Activated T-helper 1 cell treated with Interleukin-2 at 50 U/mL for 16 hours (primary cell): ENCODE results near the gene LHX6.

ENCODE experiments used
- DNase-seq: peaks from one replicate; pipeline ENCODE4 v3.0.0-alpha.2; 2020; ENCODE audit warnings: low read depth

The LHX6 gene

GRCh38 chr9:122215663-122216062 lies 13.1 kb downstream of the LHX6 start:
- no peak for DNase-seq

DNA sequence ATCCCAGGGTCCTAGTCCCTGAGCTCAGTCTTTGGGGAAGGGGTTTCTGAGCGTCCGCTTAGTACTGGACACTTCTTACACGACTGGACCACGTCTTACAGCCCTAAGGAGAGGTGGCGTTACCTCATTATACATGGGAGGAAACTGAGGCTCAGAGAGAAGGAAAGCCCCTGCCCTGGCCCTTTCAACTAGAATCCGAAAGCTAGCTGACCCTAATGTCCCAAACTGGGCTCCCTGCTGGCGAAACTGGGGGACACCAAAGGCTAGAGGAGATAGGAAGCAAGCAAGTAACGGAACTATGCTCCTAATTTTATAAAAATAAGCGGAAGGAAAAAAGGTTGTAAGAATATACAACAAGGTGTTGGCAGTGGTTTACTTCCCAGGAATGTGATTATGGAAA lies 14.2 kb downstream of the LHX6 start:
- no peak for DNase-seq

DNA sequence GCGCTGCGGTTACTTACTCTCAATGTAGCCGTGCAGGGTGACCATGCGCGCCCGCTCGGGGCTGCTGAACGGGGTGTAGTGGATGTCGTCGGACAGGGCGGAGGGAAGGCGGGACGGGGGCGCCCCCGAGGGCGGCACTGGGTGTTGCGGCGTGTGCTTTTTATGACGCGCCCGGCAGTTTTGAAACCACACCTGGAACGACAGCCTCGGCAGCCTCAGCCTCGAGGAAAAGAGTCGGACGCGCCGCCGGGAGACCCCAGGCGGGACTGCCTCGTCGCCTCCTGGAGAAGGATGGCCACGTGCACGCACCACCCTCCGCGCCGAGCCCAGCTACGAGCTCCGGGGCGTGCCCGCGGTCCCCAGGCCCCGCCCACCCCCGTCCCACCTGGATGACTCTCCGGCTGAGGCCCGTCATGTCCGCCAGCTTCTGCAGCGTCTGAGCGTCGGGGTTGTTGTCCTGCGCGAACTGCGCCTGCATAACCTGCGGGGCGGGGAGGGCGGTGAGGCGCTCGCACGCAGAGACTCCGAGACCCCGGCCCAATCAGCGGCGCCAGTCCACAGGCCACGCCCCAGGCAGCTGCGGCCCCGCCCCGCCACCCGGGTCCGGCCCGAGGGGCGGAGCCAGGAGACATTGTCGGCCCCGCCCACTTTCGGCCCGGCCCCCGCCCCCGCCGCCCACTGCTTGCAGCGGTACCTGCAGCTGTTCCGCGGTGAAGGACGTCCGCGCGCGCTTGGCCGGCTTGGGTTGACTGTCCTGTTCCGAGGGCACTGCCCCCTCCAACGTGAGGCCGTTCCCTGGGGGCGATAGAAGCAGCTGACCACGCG lies 15.0 kb downstream of the LHX6 start:
- DNase-seq, result peak; percentile 17

DNA sequence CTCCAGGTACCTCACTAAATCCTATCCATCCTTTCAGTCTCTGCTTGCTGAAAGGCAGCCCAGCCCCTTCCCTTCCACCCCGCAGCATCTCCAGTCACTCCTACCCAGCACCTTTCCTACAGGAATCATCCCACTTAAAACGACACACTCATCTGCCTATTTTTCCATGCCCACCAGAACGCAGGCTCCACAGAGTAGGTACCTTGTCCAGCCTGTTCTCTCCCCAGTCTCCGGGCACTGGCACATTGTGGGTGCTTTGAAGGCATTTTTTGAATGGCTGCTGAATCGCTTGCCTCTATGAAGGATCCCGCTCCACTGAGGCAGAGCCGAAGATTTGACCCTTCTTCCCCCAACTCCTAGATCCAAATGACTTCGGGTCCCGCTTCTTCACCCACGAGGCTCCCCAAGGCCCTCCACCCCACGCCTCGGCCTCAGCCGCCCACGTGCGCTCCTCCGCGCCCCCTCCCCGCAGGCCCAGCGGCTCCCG lies 15.6 kb downstream of the LHX6 start:
- no peak for DNase-seq

- no peak for DNase-seq
These were observed 16.2 kb downstream of the LHX6 start for GRCh38 chr9:122212473-122213004.

DNA sequence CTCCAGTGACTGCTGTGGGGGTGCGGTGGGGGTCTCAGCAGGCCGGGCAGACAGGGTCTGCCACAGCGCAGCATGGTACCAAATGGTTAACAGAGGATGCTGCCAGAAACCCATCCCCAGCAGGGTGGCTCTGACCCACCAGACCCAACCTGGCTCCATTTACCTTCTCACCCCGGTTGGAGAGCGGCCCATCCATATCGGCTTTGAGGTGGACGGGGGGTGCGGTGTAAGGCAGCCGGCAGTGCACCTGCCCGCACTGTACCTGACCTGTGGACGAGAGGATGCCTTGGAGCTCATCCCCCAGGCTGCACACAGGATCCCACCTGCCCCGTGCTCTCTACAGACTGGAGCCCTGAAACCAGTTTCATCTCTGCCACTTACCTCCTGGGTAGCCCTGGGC lies 19.3 kb downstream of the LHX6 start:
- DNase-seq, result no peak

GRCh38 chr9:122207096-122207495 lies 21.7 kb downstream of the LHX6 start:
- no peak for DNase-seq

GRCh38 chr9:122206118-122207046 lies 22.4 kb downstream of the LHX6 start:
- DNase-seq, result no peak

DNA sequence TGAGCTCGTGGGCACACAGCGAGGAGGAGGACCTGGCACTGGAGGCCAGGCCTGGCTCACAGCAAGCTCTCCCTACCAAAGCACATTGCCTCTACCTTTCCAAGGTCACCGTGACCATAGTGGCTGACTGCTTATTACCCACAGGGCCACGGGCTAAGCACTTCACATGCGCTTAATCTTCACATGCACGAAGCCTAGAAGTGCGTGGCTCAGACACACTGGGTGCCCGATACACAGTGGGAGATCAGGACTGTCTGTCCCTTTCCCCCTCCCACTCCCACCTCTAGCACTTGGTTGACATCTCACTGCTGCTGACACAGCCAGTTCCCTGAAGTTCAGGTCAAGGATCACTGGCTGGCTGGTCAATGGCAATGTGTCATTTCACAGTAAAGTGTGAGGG lies 23.6 kb downstream of the LHX6 start:
- no peak for DNase-seq

DNA sequence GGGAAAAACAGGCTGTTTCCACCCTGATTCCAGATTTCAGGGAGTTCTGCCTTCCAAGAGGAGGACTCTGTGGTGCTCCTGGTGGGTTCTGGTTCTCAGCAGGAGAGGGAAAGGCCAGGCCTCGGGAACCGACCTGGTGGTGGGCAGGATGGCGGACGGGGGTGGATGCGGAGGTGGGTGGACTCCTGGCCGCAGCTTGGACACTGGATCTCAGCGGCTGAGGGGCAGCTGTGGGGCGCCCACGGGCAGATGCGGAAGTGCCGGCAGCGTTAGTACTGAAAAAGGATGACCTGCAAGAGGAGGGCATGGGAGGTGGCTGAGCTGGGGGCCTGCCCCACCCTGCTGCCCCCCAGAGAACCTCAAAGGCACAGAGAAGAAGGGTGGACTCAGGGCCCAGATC lies 24.3 kb downstream of the LHX6 start:
- no peak for DNase-seq

DNA sequence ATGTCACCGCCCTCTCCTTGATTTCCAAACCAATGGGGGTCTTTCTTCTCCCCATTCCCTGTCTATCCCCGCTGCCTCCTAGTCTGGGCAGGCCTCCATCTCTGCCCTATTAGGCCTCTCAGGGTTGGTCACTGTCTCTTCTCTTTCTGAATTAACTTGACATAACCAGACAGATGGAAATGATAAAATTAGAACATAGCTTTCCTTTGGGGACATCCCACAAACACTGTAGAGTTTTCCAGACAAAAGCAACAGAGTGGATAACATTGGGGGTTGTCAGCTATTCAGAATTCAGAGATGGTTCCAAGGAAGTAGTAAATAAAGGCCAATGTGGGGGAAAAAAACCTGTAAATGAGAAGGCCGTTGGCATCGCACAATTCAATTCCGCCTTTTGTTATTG lies 24.7 kb downstream of the LHX6 start:
- DNase-seq, result no peak

DNA sequence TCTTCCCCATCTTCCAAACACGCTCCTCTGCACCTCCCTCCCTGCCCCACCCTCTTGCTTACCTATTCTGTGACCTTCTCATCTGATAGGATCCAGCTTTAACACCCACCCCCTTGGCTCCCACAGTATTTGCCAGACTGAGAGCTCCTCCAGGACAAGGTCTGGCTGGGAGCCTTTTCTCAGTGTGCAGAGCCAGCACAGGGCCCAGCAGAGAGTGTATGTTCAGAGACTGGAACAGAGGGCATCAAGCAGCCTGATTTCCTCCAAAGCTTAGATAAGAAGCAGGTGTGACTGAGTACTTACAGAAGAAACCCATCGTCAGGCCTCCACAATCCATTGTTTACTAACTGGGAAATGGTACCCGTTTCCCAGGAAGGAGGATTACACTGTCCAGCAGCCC lies 26.6 kb downstream of the LHX6 start:
- DNase-seq, result no peak

DNA sequence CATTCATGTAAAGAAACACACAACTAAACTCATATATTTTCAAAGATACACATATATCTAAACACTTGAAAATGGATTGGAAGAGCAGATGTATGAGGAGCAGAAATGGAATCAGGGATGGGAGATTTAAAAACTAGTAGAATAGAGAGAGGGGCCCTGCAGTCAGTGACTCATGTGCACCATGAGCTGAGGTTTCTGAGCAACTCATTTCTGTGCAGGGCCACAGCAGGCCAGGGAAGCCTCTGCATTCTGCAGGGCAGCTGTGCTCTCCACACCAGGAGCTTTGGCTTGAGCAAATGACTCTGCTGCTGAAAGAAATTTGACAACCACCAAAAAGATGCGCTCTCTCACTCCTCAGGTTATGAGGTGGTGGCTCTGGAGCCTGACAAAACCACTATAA lies 27.1 kb downstream of the LHX6 start:
- no peak for DNase-seq

DNA sequence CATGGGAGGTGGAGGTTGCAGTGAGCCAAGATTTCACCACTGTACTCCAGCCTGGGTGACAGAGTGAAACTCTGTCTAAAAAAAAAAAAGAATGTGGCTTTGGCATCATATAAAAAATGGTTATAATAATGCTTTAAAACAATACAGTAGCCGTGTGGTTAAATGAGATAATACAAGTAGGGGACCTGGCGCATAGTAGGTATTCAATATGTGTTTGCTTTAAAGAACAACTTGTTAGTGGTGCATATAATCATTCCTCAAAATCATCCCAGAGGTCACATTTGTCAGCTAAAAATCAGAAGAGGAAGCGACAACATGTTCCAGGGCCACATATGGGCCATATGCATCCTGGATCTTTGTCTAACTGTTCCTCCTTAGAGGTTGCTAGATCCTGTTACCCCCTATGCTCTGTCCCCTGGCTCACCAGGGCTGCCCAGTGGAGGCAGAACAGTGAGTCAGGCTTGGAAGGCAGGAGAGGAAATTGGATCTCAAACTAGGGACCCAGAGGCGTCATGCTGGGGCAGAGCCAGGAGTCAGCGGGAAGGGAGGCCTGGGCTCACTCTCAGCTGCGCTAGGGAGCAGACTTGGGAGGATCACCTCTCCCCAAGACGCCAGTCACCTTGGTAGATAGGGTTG lies 27.7 kb downstream of the LHX6 start:
- no peak for DNase-seq

- DNase-seq, result no peak
These were observed 30.9 kb downstream of the LHX6 start for GRCh38 chr9:122197882-122198281.

DNA sequence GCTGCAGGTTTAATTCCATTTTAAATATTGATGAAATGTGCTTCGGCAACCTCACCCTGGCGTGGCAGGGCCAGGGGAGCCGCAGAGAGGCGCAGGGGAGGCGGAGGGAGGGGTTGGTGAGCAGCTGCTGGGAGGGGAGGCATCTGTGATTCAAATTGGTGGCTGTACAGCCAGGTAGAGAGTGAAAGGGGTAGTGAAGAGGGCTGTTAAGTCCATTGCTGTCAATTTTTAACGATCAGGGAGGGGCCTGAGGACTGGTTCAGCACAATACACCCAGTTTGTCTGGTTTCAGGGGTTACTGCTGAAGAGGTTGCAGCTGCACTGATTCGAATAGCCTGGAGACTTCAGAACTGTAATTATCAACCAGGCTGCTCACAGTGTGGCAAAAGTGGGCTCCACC lies 31.3 kb downstream of the LHX6 start:
- no peak for DNase-seq

- no peak for DNase-seq
These were observed 32.9 kb downstream of the LHX6 start for GRCh38 chr9:122195875-122196274.

GRCh38 chr9:122193651-122194050 lies 35.1 kb downstream of the LHX6 start:
- DNase-seq, result no peak

- no peak for DNase-seq
These were observed 35.7 kb downstream of the LHX6 start for GRCh38 chr9:122192914-122193525.

GRCh38 chr9:122192261-122192875 lies 36.4 kb downstream of the LHX6 start:
- DNase-seq, result no peak

GRCh38 chr9:122191584-122191983 lies 37.2 kb downstream of the LHX6 start:
- DNase-seq, result no peak
